ENCODE measurements around the gene KCNH8. TPM values are rescaled to one million over a fixed set of nuclear protein-coding genes. Genes with fewer than 3 reads are reported as not detected.
"Not testable (repeated sequence)": the region's sequence is repeated elsewhere in the genome, so short reads cannot be mapped to it uniquely, and the experiment has no call there.

KCNH8 gene
- total RNA-seq, 1 donor = not detected

DNA sequence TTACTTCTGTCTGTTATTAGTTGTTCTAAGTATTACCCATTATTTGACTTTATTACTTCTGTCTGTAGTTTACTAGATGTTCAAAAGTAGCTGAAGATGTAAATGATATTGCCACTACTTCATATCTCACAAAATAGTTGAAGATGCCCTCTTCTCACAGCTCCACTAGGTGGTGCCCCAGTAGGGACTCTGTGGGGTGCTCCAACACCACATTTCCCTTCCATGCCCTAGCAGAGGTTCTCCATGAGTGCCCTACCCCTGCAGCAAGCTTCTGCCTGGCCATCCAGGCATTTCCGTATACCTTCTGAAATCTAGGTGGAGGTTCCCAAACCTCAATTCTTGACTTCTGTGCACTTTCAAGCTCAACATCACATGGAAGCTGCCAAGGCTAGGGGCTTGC, 80.8 kb downstream of the KCNH8 start:
- Histone ChIP-seq H3K4me2 (ENCODE audit: insufficient read depth, low read length) (no peak overlapping the region), H3K27ac (ENCODE audit: low read depth, low read length) (no peak overlapping the region), H3K4me1 (ENCODE audit: insufficient read depth, low read length) (no peaks in the 10 kb centered on the region), H3K79me2 (ENCODE audit: insufficient read depth, low read length) (no peaks in the 10 kb centered on the region), H3K9me3 (ENCODE audit: low read depth, low read length) (peaks cover 9% of the 10 kb centered on the region), H2AFZ (ENCODE audit: low read length) (no peak overlapping the region), H3K4me3 (ENCODE audit: insufficient read depth, low read length) (no peak overlapping the region), H4K20me1 (ENCODE audit: insufficient read depth, low read length) (no peaks in the 10 kb centered on the region), H3K36me3 (ENCODE audit: insufficient read depth, low read length) (no peaks in the 10 kb centered on the region), H3K27me3 (ENCODE audit: insufficient read depth, low read length) (no peaks in the 10 kb centered on the region)
- no peak for DNase-seq (ENCODE audit: insufficient read length, low spot score, missing footprints)
- TF ChIP-seq CTCF (IDR thresholded peaks at IDR 0.05; ENCODE audit: extremely low read depth, low read depth, low read length) = no peak

- H2AFZ ChIP-seq (ENCODE audit: low read length); H3K27ac ChIP-seq (ENCODE audit: low read depth, low read length); H3K36me3 ChIP-seq (ENCODE audit: insufficient read depth, low read length); H3K4me2 ChIP-seq (ENCODE audit: insufficient read depth, low read length); H3K9me3 ChIP-seq (ENCODE audit: low read depth, low read length); H3K4me3 ChIP-seq (ENCODE audit: insufficient read depth, low read length); H3K79me2 ChIP-seq (ENCODE audit: insufficient read depth, low read length); DNase-seq (ENCODE audit: insufficient read length, low spot score, missing footprints); H4K20me1 ChIP-seq (ENCODE audit: insufficient read depth, low read length); H3K27me3 ChIP-seq (ENCODE audit: insufficient read depth, low read length); H3K4me1 ChIP-seq (ENCODE audit: insufficient read depth, low read length): not testable (repeated sequence)
Measured at GRCh38 chr3:19229881-19230280, 81.6 kb downstream of the KCNH8 start.

- Histone ChIP-seq H3K4me1 (ENCODE audit: insufficient read depth, low read length) (no peaks in the 10 kb centered on the region), H3K4me3 (ENCODE audit: insufficient read depth, low read length) (no peak overlapping the region), H3K27me3 (ENCODE audit: insufficient read depth, low read length) (no peaks in the 10 kb centered on the region), H3K79me2 (ENCODE audit: insufficient read depth, low read length) (no peaks in the 10 kb centered on the region), H3K27ac (ENCODE audit: low read depth, low read length) (no peak overlapping the region), H3K4me2 (ENCODE audit: insufficient read depth, low read length) (no peak overlapping the region), H3K9me3 (ENCODE audit: low read depth, low read length) (peaks cover 6% of the 10 kb centered on the region), H3K36me3 (ENCODE audit: insufficient read depth, low read length) (no peaks in the 10 kb centered on the region), H4K20me1 (ENCODE audit: insufficient read depth, low read length) (no peaks in the 10 kb centered on the region), H2AFZ (ENCODE audit: low read length) (no peak overlapping the region)
- DNase-seq (ENCODE audit: insufficient read length, low spot score, missing footprints) = no peak
- no peak for TF ChIP-seq CTCF (IDR thresholded peaks at IDR 0.05; ENCODE audit: extremely low read depth, low read depth, low read length)
Measured at GRCh38 chr3:19231792-19232461, 83.6 kb downstream of the KCNH8 start.

GRCh38 chr3:19232566-19232965, 84.3 kb downstream of the KCNH8 start:
- no peak overlapping the region for H3K4me2 ChIP-seq (ENCODE audit: insufficient read depth, low read length)
- DNase-seq (ENCODE audit: insufficient read length, low spot score, missing footprints) = peak; percentile 6
- H2AFZ ChIP-seq (ENCODE audit: low read length) = no peak overlapping the region
- H3K27me3 ChIP-seq (ENCODE audit: insufficient read depth, low read length) = no peaks in the 10 kb centered on the region
- H3K27ac ChIP-seq (ENCODE audit: low read depth, low read length) = no peak overlapping the region
- no peak for TF ChIP-seq CTCF (IDR thresholded peaks at IDR 0.05; ENCODE audit: extremely low read depth, low read depth, low read length)
- H3K9me3 ChIP-seq (ENCODE audit: low read depth, low read length) = peaks cover 5% of the 10 kb centered on the region
- no peaks in the 10 kb centered on the region for H3K4me1 ChIP-seq (ENCODE audit: insufficient read depth, low read length)
- no peaks in the 10 kb centered on the region for H3K36me3 ChIP-seq (ENCODE audit: insufficient read depth, low read length)
- H3K4me3 ChIP-seq (ENCODE audit: insufficient read depth, low read length) = no peak overlapping the region
- no peaks in the 10 kb centered on the region for H3K79me2 ChIP-seq (ENCODE audit: insufficient read depth, low read length)
- H4K20me1 ChIP-seq (ENCODE audit: insufficient read depth, low read length) = no peaks in the 10 kb centered on the region

DNA sequence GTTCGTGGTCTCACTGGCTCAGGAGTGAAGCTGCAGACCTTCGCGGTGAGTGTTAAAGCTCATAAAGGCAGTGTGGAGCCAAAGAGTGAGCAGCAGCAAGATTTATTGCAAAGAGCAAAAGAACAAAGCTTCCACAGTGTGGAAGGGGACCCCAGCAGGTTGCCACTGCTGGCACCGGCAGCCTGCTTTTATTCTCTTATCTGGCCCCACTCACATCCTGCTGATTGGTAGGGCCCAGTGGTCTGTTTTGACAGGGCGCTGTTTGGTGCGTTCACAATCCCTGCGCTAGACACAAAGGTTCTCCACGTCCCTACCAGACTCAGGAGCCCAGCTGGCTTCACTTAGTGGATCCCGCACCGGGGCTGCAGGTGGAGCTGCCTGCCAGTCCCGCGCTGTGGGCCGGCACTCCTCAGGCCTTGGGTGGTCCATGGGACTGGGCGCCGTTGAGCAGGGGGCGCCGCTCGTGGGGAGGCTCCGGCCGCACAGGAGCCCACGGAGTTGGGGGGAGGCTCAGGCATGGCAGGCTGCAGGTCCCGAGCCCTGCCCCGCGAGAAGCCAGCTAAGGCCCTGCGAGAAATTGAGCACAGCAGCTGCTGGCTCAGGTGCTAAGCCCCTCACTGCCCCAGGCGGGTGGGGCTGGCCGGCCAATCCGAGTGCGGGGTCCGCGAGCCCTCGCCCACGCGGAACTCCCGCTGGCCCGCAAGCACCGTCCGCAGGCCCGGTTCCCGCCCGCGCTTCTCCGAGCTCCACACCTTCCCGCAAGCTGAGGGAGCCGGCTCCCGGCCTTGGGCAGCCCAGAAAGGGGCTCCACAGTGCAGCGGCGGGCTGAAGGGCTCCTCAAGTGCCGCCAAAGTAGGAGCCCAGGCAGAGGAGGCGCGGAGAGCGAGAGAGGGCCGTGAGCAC, 85.8 kb downstream of the KCNH8 start:
- H4K20me1 ChIP-seq (ENCODE audit: insufficient read depth, low read length); H3K4me3 ChIP-seq (ENCODE audit: insufficient read depth, low read length); H3K36me3 ChIP-seq (ENCODE audit: insufficient read depth, low read length); H3K9me3 ChIP-seq (ENCODE audit: low read depth, low read length); H3K4me1 ChIP-seq (ENCODE audit: insufficient read depth, low read length); DNase-seq (ENCODE audit: insufficient read length, low spot score, missing footprints); H3K79me2 ChIP-seq (ENCODE audit: insufficient read depth, low read length); H3K27ac ChIP-seq (ENCODE audit: low read depth, low read length); H2AFZ ChIP-seq (ENCODE audit: low read length); H3K27me3 ChIP-seq (ENCODE audit: insufficient read depth, low read length); H3K4me2 ChIP-seq (ENCODE audit: insufficient read depth, low read length): not testable (repeated sequence)

Data from osteoblast (primary cell).